H1 (cell line): ENCODE results near the gene CYP11A1. TPM values are rescaled to one million over a fixed set of nuclear protein-coding genes. Genes with fewer than 3 reads are reported as not detected.

Experiments
- CHD7 ChIP-seq: fragments of 300-600 bp; sonication (generic); IDR thresholded peaks from 2 replicates; pipeline ENCODE4 v1.7.1; 2012; ENCODE audit warnings: low read length, moderate library complexity, mild to moderate bottlenecking, inconsistent platforms; ENCODE audit not compliant: insufficient replicate concordance
- CTCF ChIP-seq, 3 experiments: IDR thresholded peaks; 1 replicate in 2 of 3; 2 replicates in 1 of 3; pipeline versions ENCODE4 v1.5.1 to v1.6.1; 2011; ENCODE audit warnings: low read length in 3 of 3, mild to moderate bottlenecking in 3 of 3, inconsistent platforms in 2 of 3, low read depth in 1 of 3, moderate library complexity in 1 of 3; ENCODE audit not compliant: insufficient read depth in 1 of 3; ENCODE audit errors: control extremely low read depth in 1 of 3
- E2F6 ChIP-seq: IDR thresholded peaks from 2 replicates; pipeline ENCODE4 v1.6.1; 2012; ENCODE audit warnings: inconsistent platforms
- NANOG ChIP-seq: IDR thresholded peaks from 2 replicates; pipeline ENCODE4 v1.6.1; 2011; ENCODE audit warnings: low read length, low read depth, mild to moderate bottlenecking, inconsistent platforms; ENCODE audit not compliant: insufficient read depth, poor library complexity, severe bottlenecking
- RFX5 ChIP-seq: IDR thresholded peaks from 2 replicates; pipeline ENCODE4 v1.6.1; 2011; ENCODE audit warnings: low read depth, low read length, improper control_type of control experiment, borderline replicate concordance
- SP1 ChIP-seq: IDR thresholded peaks from 2 replicates; pipeline ENCODE4 v1.6.1; 2011; ENCODE audit warnings: low read depth, low read length
- SP2 ChIP-seq: IDR thresholded peaks from 2 replicates; pipeline ENCODE4 v1.6.1; 2012; ENCODE audit warnings: mild to moderate bottlenecking, low read length, inconsistent platforms
- TAF7 ChIP-seq: optimal IDR thresholded peaks from 2 replicates; pipeline ENCODE3; 2011; ENCODE audit warnings: low read depth, mild to moderate bottlenecking, inconsistent platforms, low read length, moderate library complexity, borderline replicate concordance
- TCF12 ChIP-seq: IDR thresholded peaks from 2 replicates; pipeline ENCODE4 v1.6.1; 2011; ENCODE audit warnings: low read depth, mild to moderate bottlenecking, low read length
- polyA plus RNA-seq, 7 experiments: library from polyadenylated mRNA; depleted of rRNA in 3 of 7; stranded (reverse) in 5 of 7; unstranded in 2 of 7; fragments of >200 nt in 5 of 7; fragments of 200-250 nt in 2 of 7; gene quantifications; 1 replicate in 5 of 7; 2 replicates in 1 of 7; 4 replicates in 1 of 7; pipeline versions ENCODE4 v1.2.1 to v1.2.3, GENCODE V29; 2011 to 2013; ENCODE audit warnings: missing spikeins in 2 of 7, mixed read lengths in 2 of 7
- total RNA-seq: library from RNA; stranded (reverse); fragmentation: NEBNext Ultra II Directional; extraction: Animal tissue kit (Norgen Biotek cat#: 25700); gene quantifications from 2 replicates; pipeline ENCODE4 v1.2.1, GENCODE V29; 2021

CYP11A1 gene
- total and polyA plus RNA-seq, 2 of the 8 experiments (the other 6 are each of a cell fraction or from before 2014, with no cell fraction given) = 1.9 to 7.2 TPM

- TF ChIP-seq CHD7 = no peak
- no peak for TF ChIP-seq SP1
- TF ChIP-seq NANOG = no peak
- no peak for TF ChIP-seq RFX5
- no peak for TF ChIP-seq TCF12
- TF ChIP-seq E2F6 = no peak
- no peak for TF ChIP-seq SP2
- no peak for TF ChIP-seq TAF7
- TF ChIP-seq CTCF (IDR thresholded peaks at IDR 0.05; ENCODE audit: control extremely low read depth in 1 of 3, insufficient read depth in 1 of 3, low read depth in 1 of 3, low read length in 3 of 3) = no peak
Observed at GRCh38 chr15:74403588-74403919, 36.1 kb upstream of the CYP11A1 start (continued).
